Body of pancreas (tissue), 4 donors: ENCODE data around the gene PTPRS. TPM values are rescaled to one million over a fixed set of nuclear protein-coding genes. Genes with fewer than 3 reads are reported as not detected.
A peak's percentile ranks its signal among the peaks of the same experiment; 100 is the strongest.

Experiments
- ATAC-seq: fragments of 150-250 bp; one replicate; pipeline ENCODE4 v1.9.1; 2016
- DNase-seq, 4 donors: peaks; one replicate each; pipeline ENCODE4 v3.0.0-alpha.2; 2019
- H3K27ac ChIP-seq, 4 donors: fragments of 200-600 bp; sonication (generic); 1 replicate in 3 of 4; 2 replicates in 1 of 4; pipeline versions ENCODE4 v1.5.1 to v1.6.1; 2016 to 2019; ENCODE audit warnings: mild to moderate bottlenecking in 1 of 4, mixed read lengths in 1 of 4, moderate library complexity in 1 of 4
- H3K27me3 ChIP-seq, 2 donors: fragments of 200-600 bp; sonication (generic); one replicate each; pipeline ENCODE4 v1.6.0; 2016; ENCODE audit warnings: mild to moderate bottlenecking in 1 of 2
- H3K36me3 ChIP-seq, 2 donors: fragments of 200-600 bp; sonication (generic); replicated peaks in 1 of 2; 2 replicates each; pipeline ENCODE4 v1.5.1; 2016; ENCODE audit warnings: low read depth in 2 of 2; ENCODE audit not compliant: insufficient read depth in 1 of 2
- H3K4me1 ChIP-seq: fragments of 200-600 bp; sonication (generic); one replicate; pipeline ENCODE4 v1.6.0; 2016
- H3K4me3 ChIP-seq, 2 donors: fragments of 200-600 bp; sonication (generic); 1 replicate in 1 of 2; 2 replicates in 1 of 2; pipeline ENCODE4 v1.5.1; 2016 to 2019
- H3K9me3 ChIP-seq, 3 donors: fragments of 200-600 bp; sonication (generic); 1 replicate in 2 of 3; 2 replicates in 1 of 3; pipeline ENCODE4 v1.5.1; 2016
- CTCF ChIP-seq, 7 experiments: fragments of 450-650 bp in 4 of 7; fragments of 200-600 bp in 3 of 7; sonication (generic) in 3 of 7; IDR thresholded peaks; one replicate each; pipeline ENCODE4 v1.5.1; 2016 to 2019; ENCODE audit warnings: antibody characterized with exemption in 7 of 7
- POLR2A ChIP-seq, 3 donors: fragments of 450-650 bp; IDR thresholded peaks; one replicate each; pipeline ENCODE4 v1.6.1; 2016; ENCODE audit warnings: antibody characterized with exemption in 3 of 3, mild to moderate bottlenecking in 2 of 3
- WGBS, 2 donors: methylation state at CpG; one replicate each; pipeline ENCODE4 v1.1.5; 2017; 5-methylcytosine and 5-hydroxymethylcytosine counted together
- intact Hi-C: fragments of 100-400 bp; cut with DNase I; formaldehyde crosslinking; loops from one replicate; pipeline ENCODE4 v1.15.1; 2023
- total RNA-seq, 2 donors: library from RNA; depleted of rRNA; stranded (reverse); fragments of >200 nt; gene quantifications; one replicate each; pipeline ENCODE4 v1.1.0, GENCODE V29; 2016

Gene PTPRS
- total RNA-seq, 2 donors from 2014 or later, result 133 to 139 TPM

GRCh38 chr19:5305163-5305562 lies 35.4 kb downstream of the PTPRS start:
- no peaks in the 10 kb centered on the region for H3K27me3 ChIP-seq

GRCh38 chr19:5304486-5304885 lies 36.1 kb downstream of the PTPRS start:
- Histone ChIP-seq H3K4me3 (no peak overlapping the region), H3K36me3 (no peaks in the 10 kb centered on the region), H3K27me3 (no peaks in the 10 kb centered on the region), H3K4me1 (peaks cover 12% of the 10 kb centered on the region), H3K27ac (no peak overlapping the region), H3K9me3 (no peaks in the 10 kb centered on the region)
- WGBS, 2 donors, result 78 to 87% methylated on average over 6 of the region's 6 CpGs
- DNase-seq (no peak), ATAC-seq (no peak)
- TF ChIP-seq POLR2A (IDR thresholded peaks at IDR 0.05), result no peak
- no peak for TF ChIP-seq CTCF (IDR thresholded peaks at IDR 0.05)
- intact Hi-C loops, result no loop called here

More at GRCh38 chr19:5305163-5305562, 35.4 kb downstream of the PTPRS start:
- peaks cover 12% of the 10 kb centered on the region for H3K4me1 ChIP-seq
- intact Hi-C loops, result no loop called here
- no peak for DNase-seq
- no peak overlapping the region for H3K4me3 ChIP-seq
- 71 to 92% methylated on average over 3 of the region's 3 CpGs for WGBS, 2 donors
- H3K27ac ChIP-seq, result no peak overlapping the region
- H3K36me3 ChIP-seq, result no peaks in the 10 kb centered on the region
- no peak for ATAC-seq
- H3K9me3 ChIP-seq, result no peaks in the 10 kb centered on the region
- TF ChIP-seq POLR2A (IDR thresholded peaks at IDR 0.05) (no peak), CTCF (IDR thresholded peaks at IDR 0.05) (no peak)

DNA sequence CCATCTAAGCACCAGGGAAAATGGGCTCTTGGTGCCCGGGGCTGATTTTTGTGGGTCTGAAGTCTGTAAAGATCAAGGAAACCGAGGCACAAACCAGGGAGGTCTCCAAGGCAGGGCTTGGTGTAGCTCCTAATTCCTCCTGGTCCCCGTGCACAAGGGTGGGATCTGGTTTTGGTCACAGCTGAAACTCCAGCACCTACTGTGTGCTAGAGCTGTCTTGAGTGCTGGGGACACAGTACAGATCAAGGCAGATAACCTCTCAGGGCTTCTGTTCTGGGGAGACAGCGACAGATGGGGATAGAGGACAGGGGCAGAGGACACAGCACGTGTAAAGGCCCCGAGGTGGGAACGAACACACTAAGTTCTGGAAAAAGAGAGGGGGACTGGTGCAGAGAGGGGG lies 37.4 kb downstream of the PTPRS start:
- Histone ChIP-seq H3K27me3 (no peaks in the 10 kb centered on the region), H3K27ac (no peak overlapping the region), H3K4me3 (no peak overlapping the region), H3K36me3 (no peaks in the 10 kb centered on the region), H3K4me1 (peaks cover 1% of the 10 kb centered on the region), H3K9me3 (no peaks in the 10 kb centered on the region)
- 72 to 73% methylated on average over 7 of the region's 7 CpGs for WGBS, 2 donors
- ATAC-seq, result no peak
- DNase-seq, result no peak
- intact Hi-C loops, result no loop called here
- no peak for TF ChIP-seq CTCF (IDR thresholded peaks at IDR 0.05)
- no peak for TF ChIP-seq POLR2A (IDR thresholded peaks at IDR 0.05)

- H3K4me1 ChIP-seq, result no peaks in the 10 kb centered on the region
- WGBS, 2 donors, result 77 to 87% methylated on average over 5 to 9 of the region's 9 CpGs
- ATAC-seq, result no peak
- no peaks in the 10 kb centered on the region for H3K9me3 ChIP-seq
- H3K36me3 ChIP-seq, result no peaks in the 10 kb centered on the region
- intact Hi-C loops, result no loop called here
- no peaks in the 10 kb centered on the region for H3K27me3 ChIP-seq
- no peak overlapping the region for H3K27ac ChIP-seq
- H3K4me3 ChIP-seq, result no peak overlapping the region
- DNase-seq, result no peak
- no peak for TF ChIP-seq POLR2A (IDR thresholded peaks at IDR 0.05)
- no peak for TF ChIP-seq CTCF (IDR thresholded peaks at IDR 0.05)
Observed at GRCh38 chr19:5302396-5302795, 38.2 kb downstream of the PTPRS start.

GRCh38 chr19:5299137-5299536 lies 41.5 kb downstream of the PTPRS start:
- H3K27ac ChIP-seq, result peak overlapping the region in 1 of 4 donors; percentile 59
- H3K27me3 ChIP-seq, result no peaks in the 10 kb centered on the region
- H3K4me1 ChIP-seq, result no peaks in the 10 kb centered on the region
- no peaks in the 10 kb centered on the region for H3K9me3 ChIP-seq
- no peak for TF ChIP-seq POLR2A (IDR thresholded peaks at IDR 0.05)
- TF ChIP-seq CTCF (IDR thresholded peaks at IDR 0.05), result no peak
- WGBS, 2 donors, result 83 to 95% methylated on average over 2 of the region's 2 CpGs
- ATAC-seq (no peak), DNase-seq (no peak)
- no peaks in the 10 kb centered on the region for H3K36me3 ChIP-seq
- intact Hi-C loops, result no loop called here
- H3K4me3 ChIP-seq, result no peak overlapping the region
